GM18858 (cell line): ENCODE data around the gene PPM1H.

Source experiments
- ATAC-seq: cut with Tn5 transposase; IDR thresholded peaks from one replicate; pipeline ENCODE4 v1.9.1; 2021; ENCODE audit not compliant: unreplicated experiment

PPM1H gene

DNA sequence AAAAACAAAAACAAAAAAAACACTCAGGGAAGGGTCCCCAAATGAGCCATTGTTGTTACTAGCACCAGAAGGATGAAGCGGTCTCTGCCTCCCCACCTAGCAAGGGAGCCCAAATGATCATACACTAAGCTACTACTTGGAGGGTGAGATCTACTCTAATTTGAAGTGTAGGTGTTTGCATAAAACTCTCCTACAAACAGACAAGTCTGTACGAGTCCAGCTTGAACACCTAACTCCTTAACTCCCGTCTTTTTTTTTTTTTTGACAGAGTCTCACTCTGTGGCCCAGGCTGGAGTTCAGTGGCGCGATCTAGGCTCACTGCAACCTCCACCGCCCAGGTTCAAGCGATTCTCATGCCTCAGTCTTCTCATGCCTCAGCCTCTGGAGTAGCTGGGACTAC is 132.6 kb downstream of the PPM1H start:
- ATAC-seq = no peak

DNA sequence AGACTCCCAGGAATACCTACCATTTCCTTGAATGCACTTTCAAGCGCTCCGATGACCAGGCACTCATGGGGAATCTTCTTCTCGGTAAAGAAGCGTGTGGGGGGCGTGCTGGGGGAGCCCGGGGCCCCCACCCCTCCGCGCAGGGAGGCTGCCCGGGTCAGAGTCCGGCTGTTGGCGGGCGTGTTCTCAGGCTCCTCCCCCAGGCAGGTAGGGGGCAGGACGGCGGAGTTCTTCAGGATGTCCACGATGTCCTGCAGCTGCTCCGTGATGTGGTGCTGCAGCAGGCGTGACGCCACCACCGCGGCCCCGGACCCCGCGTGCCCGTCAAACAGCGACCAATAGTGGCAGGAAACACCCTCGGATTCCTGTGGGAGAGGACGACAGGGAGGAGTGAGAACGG is 133.2 kb downstream of the PPM1H start:
- no peak for ATAC-seq

DNA sequence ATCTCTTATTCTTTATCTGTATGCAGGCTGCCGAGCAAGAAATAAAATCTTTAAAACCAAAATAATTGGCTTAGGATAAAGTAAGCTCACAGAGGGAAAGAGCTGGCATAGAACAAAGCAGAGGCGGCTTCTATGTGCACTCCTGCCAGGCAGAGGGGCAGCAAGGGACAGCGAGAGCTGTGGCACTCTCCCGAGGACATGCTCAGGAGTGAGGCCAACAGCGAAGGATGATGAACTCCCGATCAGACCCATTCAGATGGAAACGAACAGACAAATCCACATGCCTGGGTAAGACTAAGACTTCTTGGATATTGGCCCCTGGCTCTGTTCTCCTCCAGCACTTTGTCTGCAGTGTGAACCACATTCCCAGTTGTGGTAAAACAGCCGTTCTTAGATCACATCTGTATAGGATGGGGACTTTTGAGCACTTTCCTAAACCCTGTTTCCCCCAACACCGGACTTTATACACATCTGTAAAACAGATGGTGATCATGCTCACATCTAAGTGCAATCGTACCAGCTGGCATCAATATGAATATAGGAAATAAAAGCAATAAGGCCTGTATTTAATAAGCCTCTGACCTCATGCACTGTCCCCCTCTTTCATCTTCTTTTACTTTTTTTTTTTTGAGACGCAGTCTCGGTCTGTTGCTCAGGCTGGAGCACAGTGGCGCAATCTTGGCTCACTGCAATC is 134.1 kb downstream of the PPM1H start:
- ATAC-seq = no peak

GRCh38 chr12:62799766-62800406 is 135.1 kb downstream of the PPM1H start:
- ATAC-seq = peak; percentile 51

DNA sequence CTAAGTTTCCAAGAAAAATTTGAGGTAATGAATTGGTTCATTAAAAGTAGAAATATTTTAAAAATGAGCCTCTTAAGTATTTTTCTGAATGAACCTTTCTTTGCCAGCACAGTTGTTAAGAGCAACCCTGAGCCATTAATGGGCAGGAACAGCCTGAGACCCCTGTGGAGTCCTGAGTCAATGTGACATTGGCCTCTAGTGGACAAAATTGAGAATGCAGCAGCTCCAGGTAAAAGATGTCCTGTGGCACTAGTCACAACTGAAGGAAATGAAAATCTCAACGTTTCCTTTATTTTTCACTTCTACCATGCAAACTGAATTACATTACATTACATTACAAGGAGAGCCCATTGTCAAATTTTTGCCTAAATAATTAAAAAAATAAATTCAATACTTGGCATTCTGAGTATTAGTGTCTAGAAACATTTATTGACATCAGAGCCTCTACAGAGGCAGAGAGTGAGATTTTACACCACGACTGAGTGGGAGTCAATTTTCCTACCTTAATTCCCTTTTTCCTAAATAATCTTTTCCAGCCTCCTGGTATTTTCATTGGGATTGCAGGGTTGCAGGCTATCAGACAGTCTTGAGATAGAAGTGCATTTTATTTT is 135.7 kb downstream of the PPM1H start:
- peak; percentile 92 for ATAC-seq

DNA sequence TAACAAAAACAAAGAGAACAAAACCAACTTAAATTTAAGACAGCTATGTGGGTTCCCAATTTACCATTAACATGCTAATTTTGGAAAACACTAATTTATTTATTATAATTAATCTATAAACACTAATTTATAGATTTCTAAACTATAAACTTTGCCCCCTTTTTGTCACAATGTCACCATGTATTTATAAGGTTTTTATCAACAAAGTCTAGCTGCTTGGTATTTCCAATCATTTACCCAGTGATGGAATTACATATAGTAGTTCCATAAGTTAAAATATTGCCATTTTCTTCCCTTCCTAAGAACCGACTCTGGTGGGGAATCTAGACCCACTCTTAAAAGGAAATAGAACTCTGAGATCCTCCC is 140.7 kb downstream of the PPM1H start:
- no peak for ATAC-seq

GRCh38 chr12:62793256-62794217 is 141.4 kb downstream of the PPM1H start:
- peak; percentile 72 for ATAC-seq

- no peak for ATAC-seq
Observed at GRCh38 chr12:62792236-62792870, 142.6 kb downstream of the PPM1H start.

- no peak for ATAC-seq
Observed at GRCh38 chr12:62789851-62790250, 145.1 kb downstream of the PPM1H start.

DNA sequence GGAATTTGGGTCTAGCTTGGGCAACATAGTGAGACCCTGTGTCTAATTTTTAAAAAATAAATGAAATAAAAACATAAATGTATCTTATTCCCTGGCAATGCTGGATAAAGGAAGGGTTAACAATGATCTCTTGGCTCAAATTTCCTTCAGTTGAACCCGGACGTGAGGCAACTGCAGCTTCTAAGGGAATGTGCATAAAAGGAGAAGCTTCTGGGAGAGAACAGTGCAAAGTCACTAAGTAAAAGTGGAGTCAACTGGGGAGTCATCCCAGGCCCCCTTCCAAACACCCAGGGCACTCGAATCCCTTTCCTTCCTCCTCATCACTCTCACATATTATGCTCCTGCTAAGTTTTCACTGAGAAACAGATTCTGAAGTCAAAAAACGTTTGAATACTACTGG is 147.3 kb downstream of the PPM1H start:
- no peak for ATAC-seq

GRCh38 chr12:62787023-62787422 is 147.9 kb downstream of the PPM1H start:
- no peak for ATAC-seq

GRCh38 chr12:62785941-62786559 is 148.9 kb downstream of the PPM1H start:
- no peak for ATAC-seq

DNA sequence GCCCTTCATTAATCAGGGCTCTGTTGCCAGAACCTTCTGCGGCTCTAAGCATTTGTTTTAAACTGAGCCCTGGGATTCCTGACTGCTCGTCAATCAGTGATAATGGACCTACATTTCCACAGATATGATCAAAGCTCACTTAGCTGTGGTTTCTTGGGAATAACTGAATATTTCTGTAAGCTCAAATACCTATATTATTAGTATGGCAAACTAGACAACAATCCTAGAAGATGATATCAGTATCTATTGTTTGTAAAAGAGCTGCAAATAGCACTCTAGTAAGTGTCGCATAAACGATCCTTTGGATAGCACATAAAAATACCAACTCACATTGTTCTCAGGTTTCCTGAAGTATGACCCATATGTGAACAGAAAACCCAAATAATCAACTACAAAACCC is 150.4 kb downstream of the PPM1H start:
- ATAC-seq = no peak

- no peak for ATAC-seq
Observed at GRCh38 chr12:62783881-62784280, 151.1 kb downstream of the PPM1H start.

DNA sequence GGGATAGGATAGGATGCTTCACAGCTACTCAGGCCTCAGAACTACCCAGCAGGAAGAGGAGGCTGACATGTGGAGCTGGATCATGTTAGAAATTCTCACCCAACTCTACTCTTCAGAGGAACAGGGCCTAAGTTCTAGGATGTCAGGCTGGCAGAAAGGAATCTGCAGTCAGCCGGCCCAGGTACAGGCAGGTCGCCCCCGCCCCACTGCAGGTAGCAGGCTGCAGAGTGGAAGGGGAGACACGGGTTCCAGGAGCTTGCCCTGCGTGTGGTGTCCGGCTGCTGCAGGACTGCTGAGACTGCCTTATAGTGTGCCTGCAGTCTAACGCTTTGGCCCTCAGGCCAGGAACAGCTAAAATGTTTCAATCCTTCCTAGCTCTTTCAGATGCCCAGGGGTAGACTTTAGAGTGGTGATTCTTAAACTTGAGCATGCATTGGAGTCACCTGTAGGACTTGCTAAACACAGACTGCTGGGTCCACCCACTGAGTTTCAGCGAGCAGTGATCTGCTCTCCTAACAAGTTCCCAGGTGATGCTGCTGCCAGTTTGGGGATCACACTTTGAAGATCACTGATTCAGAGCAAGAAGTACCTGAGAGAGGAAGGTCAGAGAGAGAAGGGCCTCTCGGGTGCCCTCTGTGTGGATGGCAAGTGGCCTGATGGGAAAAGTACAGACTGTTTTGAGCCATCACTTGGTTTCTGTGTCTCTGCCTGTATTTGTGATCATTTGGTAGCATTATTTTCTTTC is 153.6 kb downstream of the PPM1H start:
- no peak for ATAC-seq

DNA sequence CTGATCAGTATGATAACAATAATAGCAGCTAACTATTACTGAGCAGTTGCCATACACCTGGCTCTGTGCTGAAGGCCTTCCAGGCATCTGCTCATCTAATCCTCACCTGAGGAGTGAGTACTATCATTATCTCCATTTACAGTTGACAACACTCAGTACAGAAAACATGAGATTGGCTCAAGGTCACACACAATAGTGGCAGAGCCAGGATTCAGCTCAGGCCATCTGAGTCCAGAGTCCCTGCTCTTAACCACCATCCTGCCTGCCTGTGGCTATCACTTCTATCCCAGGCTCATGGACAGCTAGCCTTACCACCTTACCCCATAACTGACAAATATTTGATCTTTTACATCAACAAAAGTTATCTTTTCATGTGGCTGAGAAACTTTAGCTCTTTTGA is 155.5 kb downstream of the PPM1H start:
- no peak for ATAC-seq

- ATAC-seq = no peak
Observed at GRCh38 chr12:62778187-62778586, 156.8 kb downstream of the PPM1H start.

DNA sequence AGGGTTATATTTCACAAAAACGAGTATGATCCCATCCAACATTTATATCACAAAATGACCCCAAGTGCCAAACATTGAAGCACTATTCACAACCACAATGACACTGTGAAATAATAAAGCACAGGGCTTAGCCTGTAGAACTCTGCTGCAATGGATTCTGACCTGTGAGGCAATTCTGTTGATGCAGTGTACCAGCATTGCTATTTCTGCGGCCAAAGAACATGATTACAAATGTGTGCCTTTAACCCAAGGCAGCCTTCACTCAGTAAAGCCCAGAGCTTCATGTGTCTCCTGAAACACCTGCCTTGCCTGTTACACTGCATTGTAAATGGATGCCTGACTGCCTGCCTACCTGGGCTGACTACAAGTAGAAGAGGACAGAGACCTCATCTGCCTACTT is 158.0 kb downstream of the PPM1H start:
- ATAC-seq = no peak

- ATAC-seq = no peak
Observed at GRCh38 chr12:62776575-62776974, 158.4 kb downstream of the PPM1H start.

GRCh38 chr12:62774794-62775193 is 160.2 kb downstream of the PPM1H start:
- ATAC-seq = no peak
